Measurements from ENCODE around the gene MDM1. TPM values are rescaled to one million over a fixed set of nuclear protein-coding genes. Genes with fewer than 3 reads are reported as not detected.

MDM1 gene
- total RNA-seq, 1 experiment from 2014 or later = 10.6 TPM

GRCh38 chr12:68290126-68290525 is 42.0 kb downstream of the MDM1 start:
- Histone ChIP-seq H4K20me1 (ENCODE audit: control insufficient read depth, insufficient read depth, insufficient read length) (no peaks in the 10 kb centered on the region), H3K56ac (ENCODE audit: insufficient read length, low read depth, low read length) (no peak overlapping the region), H3K18ac (ENCODE audit: insufficient read length, low read depth, low read length) (no peak overlapping the region), H2BK120ac (ENCODE audit: low read depth, low read length, poor library complexity, severe bottlenecking) (no peak overlapping the region), H3K14ac (ENCODE audit: insufficient read depth, low read length) (no peak overlapping the region), H3K79me1 (ENCODE audit: insufficient read depth, low read depth, low read length, poor library complexity, severe bottlenecking) (no peaks in the 10 kb centered on the region), H3K4me2 (ENCODE audit: insufficient read depth, insufficient read length, low read length) (no peak overlapping the region), H2AK5ac (ENCODE audit: insufficient read length, low read length) (no peak overlapping the region), H3K23me2 (ENCODE audit: insufficient read length, low read depth, low read length, poor library complexity, severe bottlenecking) (no peaks in the 10 kb centered on the region), H3K23ac (ENCODE audit: insufficient read length, low read depth, low read length) (no peak overlapping the region), H2BK15ac (ENCODE audit: low read depth, low read length) (no peak overlapping the region), H2AFZ (ENCODE audit: low read length) (no peak overlapping the region), H3K9me3 (ENCODE audit: control insufficient read depth, low read depth, low read length) (no peaks in the 10 kb centered on the region), H4K91ac (ENCODE audit: insufficient read length, low read depth, low read length) (no peak overlapping the region), H3K79me2 (ENCODE audit: insufficient read depth, low read length) (no peaks in the 10 kb centered on the region), H2BK12ac (ENCODE audit: insufficient read length, low read depth, low read length) (no peak overlapping the region), H4K8ac (replicated peaks; ENCODE audit: insufficient read length, low read depth, low read length) (no peak overlapping the region), H3K27me3 (ENCODE audit: insufficient read depth, low read length) (no peaks in the 10 kb centered on the region), H3T11ph (ENCODE audit: low read length) (no peak overlapping the region), H2BK5ac (ENCODE audit: insufficient read length, low read length) (no peak overlapping the region), H3K4me1 (ENCODE audit: insufficient read depth, low read length) (no peaks in the 10 kb centered on the region; the same call in 1 of the 2 replicates), H3K4ac (ENCODE audit: low read depth, low read length) (no peak overlapping the region), H4K5ac (ENCODE audit: insufficient read length, low read depth, low read length) (no peak overlapping the region), H3K9ac (ENCODE audit: extremely low read depth, insufficient read length, low read length) (no peak overlapping the region), H3K27ac (ENCODE audit: insufficient read length, low read depth, low read length) (no peak overlapping the region), H2BK20ac (ENCODE audit: low read depth, low read length, poor library complexity, severe bottlenecking) (no peak overlapping the region)
- Mint-ChIP-seq H3K36me3 (ENCODE audit: insufficient read depth in 1 of 3, low read depth in 3 of 3) (no peaks in the 10 kb centered on the region), H3K9me3 (no peaks in the 10 kb centered on the region), H3K4me3 (no peak overlapping the region), H3K27ac (no peak overlapping the region), H3K27me3 (ENCODE audit: low read depth) (no peaks in the 10 kb centered on the region), H3K4me1 (peaks cover 0 to 2% of the 10 kb centered on the region in 2 experiments; a peak in 1 of 4 replicates)
- no peak for DNase-seq
- no CpG with 5 or more reads among the region's 6 CpGs for WGBS (ENCODE audit: extremely low coverage, insufficient read length, low lambda C conversion rate)
- no peak for TF ChIP-seq CTCF (conservative IDR thresholded peaks at IDR 0.05)

All from H9 (cell line).